Trophoblast cell (in vitro differentiated cells and primary cell): Measurements from ENCODE around the gene ZSWIM6.

Experiments
- DNase-seq, 2 donors: peaks; one replicate each; pipeline ENCODE4 v3.0.0-alpha.2; 2016
- H2AFZ ChIP-seq: 2 replicates; pipeline ENCODE4 v1.6.1; 2013; ENCODE audit warnings: low read length, moderate library complexity, mild to moderate bottlenecking; ENCODE audit not compliant: insufficient read depth, poor library complexity
- H2AK5ac ChIP-seq: 2 replicates; pipeline ENCODE4 v1.6.1; 2013; ENCODE audit warnings: mild to moderate bottlenecking, low read length
- H2BK120ac ChIP-seq: 2 replicates; pipeline ENCODE4 v1.6.1; 2013; ENCODE audit warnings: low read length, mild to moderate bottlenecking, moderate library complexity; ENCODE audit not compliant: insufficient read depth, poor library complexity
- H2BK12ac ChIP-seq: 2 replicates; pipeline ENCODE4 v1.6.1; 2013; ENCODE audit warnings: mild to moderate bottlenecking, low read length, moderate library complexity
- H2BK5ac ChIP-seq: 2 replicates; pipeline ENCODE4 v1.6.1; 2013; ENCODE audit warnings: low read length, low read depth, moderate library complexity, mild to moderate bottlenecking; ENCODE audit not compliant: poor library complexity
- H3K14ac ChIP-seq: 2 replicates; pipeline ENCODE4 v1.6.1; 2013; ENCODE audit warnings: mild to moderate bottlenecking, low read length
- H3K18ac ChIP-seq: 2 replicates; pipeline ENCODE4 v1.6.1; 2013; ENCODE audit warnings: mild to moderate bottlenecking, low read length
- H3K23ac ChIP-seq: 2 replicates; pipeline ENCODE4 v1.6.1; 2013; ENCODE audit warnings: low read length
- H3K27ac ChIP-seq: 2 replicates; pipeline ENCODE4 v1.5.1; 2013; ENCODE audit warnings: low read depth, mild to moderate bottlenecking, inconsistent platforms, low read length, moderate library complexity
- H3K27me3 ChIP-seq: 2 replicates; pipeline ENCODE4 v1.6.1; 2013; ENCODE audit warnings: inconsistent platforms, mild to moderate bottlenecking, low read length, moderate library complexity; ENCODE audit not compliant: insufficient read depth
- H3K36me3 ChIP-seq, 2 experiments: 1 replicate in 1 of 2; 2 replicates in 1 of 2; pipeline ENCODE4 v1.6.1; 2013; ENCODE audit warnings: low read length in 2 of 2, mild to moderate bottlenecking in 2 of 2, moderate library complexity in 1 of 2; ENCODE audit not compliant: insufficient read depth in 2 of 2, control insufficient read depth in 1 of 2
- H3K4ac ChIP-seq: 2 replicates; pipeline ENCODE4 v1.6.1; 2013; ENCODE audit warnings: low read depth, mild to moderate bottlenecking, low read length, moderate library complexity
- H3K4me1 ChIP-seq, 2 experiments: 1 replicate in 1 of 2; 2 replicates in 1 of 2; pipeline ENCODE4 v1.6.1; 2013; ENCODE audit warnings: low read length in 2 of 2, mild to moderate bottlenecking in 2 of 2, moderate library complexity in 1 of 2; ENCODE audit not compliant: insufficient read depth in 2 of 2, control insufficient read depth in 1 of 2
- H3K4me2 ChIP-seq: 2 replicates; pipeline ENCODE4 v1.6.1; 2013; ENCODE audit warnings: inconsistent platforms, mild to moderate bottlenecking, low read length, moderate library complexity
- H3K4me3 ChIP-seq: 2 replicates; pipeline ENCODE4 v1.5.1; 2013; ENCODE audit warnings: mild to moderate bottlenecking, low read depth, low read length, inconsistent platforms
- H3K79me1 ChIP-seq: one replicate; pipeline ENCODE4 v1.6.1; 2013; ENCODE audit warnings: low read length
- H3K79me2 ChIP-seq: 2 replicates; pipeline ENCODE4 v1.6.1; 2013; ENCODE audit warnings: low read length, mild to moderate bottlenecking; ENCODE audit not compliant: control insufficient read depth, insufficient read depth, poor library complexity
- H3K9ac ChIP-seq: 2 replicates; pipeline ENCODE4 v1.6.1; 2013; ENCODE audit warnings: mild to moderate bottlenecking, low read length
- H3K9me3 ChIP-seq: 2 replicates; pipeline ENCODE4 v1.6.1; 2013; ENCODE audit warnings: low read depth, mild to moderate bottlenecking, control low read depth, inconsistent platforms, low read length; ENCODE audit not compliant: insufficient read depth
- H4K12ac ChIP-seq: 2 replicates; pipeline ENCODE4 v1.6.1; 2013; ENCODE audit warnings: low read depth, mild to moderate bottlenecking, low read length, moderate library complexity
- H4K8ac ChIP-seq: 2 replicates; pipeline ENCODE4 v1.6.1; 2013; ENCODE audit warnings: low read depth, mild to moderate bottlenecking, low read length, moderate library complexity
- H4K91ac ChIP-seq: one replicate; pipeline ENCODE4 v1.6.1; 2013; ENCODE audit warnings: low read depth, mild to moderate bottlenecking, low read length, moderate library complexity
- WGBS: extraction: QIAGEN DNeasy Blood & Tissue Kit; methylation state at CpG from one replicate; pipeline ENCODE4 v1.1.7; 2013; ENCODE audit warnings: missing lambda C conversion rate; ENCODE audit not compliant: insufficient read length, insufficient coverage; ENCODE audit errors: extremely low coverage; 5-methylcytosine and 5-hydroxymethylcytosine counted together

ZSWIM6 gene

DNA sequence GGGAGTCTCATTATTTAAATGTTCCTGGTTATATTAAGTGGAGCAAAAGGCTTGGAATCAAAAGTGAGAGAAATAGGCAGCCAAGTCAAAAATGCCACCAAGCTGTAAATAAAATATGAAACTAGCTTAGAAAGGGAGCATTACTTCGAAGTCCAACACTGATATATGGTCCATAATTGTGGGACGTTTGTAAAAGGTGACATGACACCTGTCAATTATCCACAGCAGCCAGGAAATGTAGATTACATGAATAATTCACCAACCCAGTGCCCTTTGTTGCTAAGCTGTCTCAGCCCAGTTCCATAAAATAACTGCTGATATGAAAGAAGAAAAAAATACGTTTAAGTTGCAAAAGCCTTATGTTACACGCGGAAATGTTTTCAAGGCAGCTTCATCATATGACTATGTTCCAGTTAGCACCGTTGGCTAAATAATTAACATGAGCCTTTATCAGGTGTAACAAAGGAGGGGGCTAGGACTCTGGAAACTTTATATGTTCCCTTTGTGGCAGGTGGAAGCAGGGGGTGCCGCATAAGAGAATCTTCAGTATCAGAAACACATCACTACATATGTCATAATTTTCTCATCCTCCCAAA is 39.9 kb upstream of the ZSWIM6 start:
- Histone ChIP-seq H2BK5ac (no peak overlapping the region), H3K14ac (no peak overlapping the region), H3K4me2 (no peak overlapping the region), H2BK120ac (no peak overlapping the region), H3K4me1 (peaks cover 6 to 14% of the 10 kb centered on the region in 2 experiments), H3K79me2 (no peaks in the 10 kb centered on the region), H3K27me3 (no peaks in the 10 kb centered on the region), H3K36me3 (no peaks in the 10 kb centered on the region), H4K12ac (no peak overlapping the region), H3K23ac (no peak overlapping the region), H3K4me3 (no peak overlapping the region), H3K4ac (no peak overlapping the region), H3K18ac (no peak overlapping the region), H3K9me3 (no peaks in the 10 kb centered on the region), H3K79me1 (no peaks in the 10 kb centered on the region), H2AFZ (no peak overlapping the region), H4K91ac (no peak overlapping the region), H4K8ac (no peak overlapping the region), H3K9ac (no peak overlapping the region), H2BK12ac (no peak overlapping the region), H2AK5ac (no peak overlapping the region), H3K27ac (no peak overlapping the region)
- no CpG with 5 or more reads among the region's 7 CpGs for WGBS
- no peak for DNase-seq

DNA sequence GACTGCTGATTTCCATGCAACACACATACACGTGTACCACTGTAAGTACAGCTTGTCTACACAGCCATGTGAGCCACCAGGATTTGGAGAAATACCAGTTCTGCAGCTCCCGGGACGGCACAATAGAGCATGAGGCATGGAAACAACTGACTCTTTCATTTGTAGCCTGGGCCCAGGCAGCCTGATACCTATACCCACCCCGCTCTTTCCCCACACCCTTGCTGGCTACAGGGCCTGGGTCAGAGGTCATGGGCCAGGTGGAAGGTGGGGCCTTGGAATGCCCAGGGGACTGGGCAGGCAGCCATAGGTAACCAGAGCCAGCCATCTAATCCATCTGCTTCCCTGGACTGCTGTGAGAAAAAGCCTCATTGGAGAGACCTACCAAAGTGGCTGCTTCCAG is 39.0 kb upstream of the ZSWIM6 start:
- no peak overlapping the region for H3K4ac ChIP-seq
- no peaks in the 10 kb centered on the region for H3K79me1 ChIP-seq
- H3K27me3 ChIP-seq = no peaks in the 10 kb centered on the region
- no peak overlapping the region for H3K18ac ChIP-seq
- no peaks in the 10 kb centered on the region for H3K36me3 ChIP-seq
- H3K27ac ChIP-seq = no peak overlapping the region
- H3K4me2 ChIP-seq = no peak overlapping the region
- no peak overlapping the region for H3K4me3 ChIP-seq
- no peak overlapping the region for H4K12ac ChIP-seq
- H2BK12ac ChIP-seq = peak overlapping the region; percentile 45
- no peaks in the 10 kb centered on the region for H3K9me3 ChIP-seq
- no peak overlapping the region for H2AK5ac ChIP-seq
- H3K14ac ChIP-seq = no peak overlapping the region
- no peak overlapping the region for H3K9ac ChIP-seq
- no CpG with 5 or more reads among the region's 4 CpGs for WGBS
- no peak overlapping the region for H2BK120ac ChIP-seq
- peak overlapping the region; percentile 4 for H4K8ac ChIP-seq
- no peak for DNase-seq
- H3K4me1 ChIP-seq = peaks cover 6 to 14% of the 10 kb centered on the region in 2 experiments
- no peak overlapping the region for H4K91ac ChIP-seq
- no peak overlapping the region for H2AFZ ChIP-seq
- no peak overlapping the region for H2BK5ac ChIP-seq
- H3K79me2 ChIP-seq = no peaks in the 10 kb centered on the region
- no peak overlapping the region for H3K23ac ChIP-seq

DNA sequence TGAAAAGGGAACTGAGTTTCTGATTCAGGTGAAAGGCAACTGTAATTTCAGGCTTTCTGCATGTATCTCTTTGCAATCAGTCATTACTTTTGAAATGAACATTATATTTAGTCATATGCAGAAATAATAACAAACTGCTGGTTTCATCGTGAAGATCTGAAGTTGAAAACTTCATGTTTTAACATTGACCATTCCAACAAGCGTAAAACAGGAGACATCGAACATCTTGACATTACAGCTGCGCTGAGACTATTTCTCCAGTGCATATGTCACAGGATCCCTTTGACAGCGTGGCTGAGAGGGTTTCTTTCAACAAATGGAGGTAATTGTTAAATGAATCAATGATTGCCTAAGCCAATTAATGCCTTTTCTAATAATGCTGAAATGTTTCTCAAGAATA is 38.2 kb upstream of the ZSWIM6 start:
- H4K12ac ChIP-seq = no peak overlapping the region
- H3K27me3 ChIP-seq = no peaks in the 10 kb centered on the region
- DNase-seq = no peak
- H2BK12ac ChIP-seq = no peak overlapping the region
- H4K8ac ChIP-seq = no peak overlapping the region
- H2BK5ac ChIP-seq = no peak overlapping the region
- no peaks in the 10 kb centered on the region for H3K36me3 ChIP-seq
- no peak overlapping the region for H2AFZ ChIP-seq
- H3K4me2 ChIP-seq = no peak overlapping the region
- H3K4me1 ChIP-seq = peaks cover 6 to 14% of the 10 kb centered on the region in 2 experiments
- H2BK120ac ChIP-seq = no peak overlapping the region
- no CpG with 5 or more reads among the region's 5 CpGs for WGBS
- H3K9ac ChIP-seq = no peak overlapping the region
- H3K18ac ChIP-seq = no peak overlapping the region
- H4K91ac ChIP-seq = no peak overlapping the region
- H3K79me1 ChIP-seq = no peaks in the 10 kb centered on the region
- H3K79me2 ChIP-seq = no peaks in the 10 kb centered on the region
- H3K23ac ChIP-seq = no peak overlapping the region
- H3K27ac ChIP-seq = no peak overlapping the region
- peaks cover under 1% of the 10 kb centered on the region for H3K9me3 ChIP-seq
- no peak overlapping the region for H3K4me3 ChIP-seq
- H3K14ac ChIP-seq = no peak overlapping the region
- H2AK5ac ChIP-seq = no peak overlapping the region
- H3K4ac ChIP-seq = no peak overlapping the region

DNA sequence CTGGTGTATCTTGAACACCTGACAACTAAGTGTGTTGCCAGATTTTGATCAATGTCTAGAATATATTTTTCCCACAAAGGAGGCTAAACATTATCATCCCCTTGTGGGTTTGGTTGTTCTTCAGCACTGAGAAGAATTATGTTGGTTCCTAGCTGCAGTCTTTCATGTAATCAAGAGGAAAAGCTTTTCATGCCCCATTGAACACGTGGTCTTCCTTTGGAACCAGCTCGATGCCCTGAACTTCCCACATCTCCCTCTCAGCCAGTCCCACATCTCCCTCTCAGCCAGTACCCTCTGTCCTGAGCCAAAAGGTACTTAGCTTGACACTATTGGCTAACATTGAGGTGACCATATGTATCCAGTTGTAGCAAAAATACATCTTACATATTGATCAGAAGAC is 36.7 kb upstream of the ZSWIM6 start:
- H4K91ac ChIP-seq = no peak overlapping the region
- H3K79me1 ChIP-seq = no peaks in the 10 kb centered on the region
- no peak overlapping the region for H2AFZ ChIP-seq
- no peak overlapping the region for H3K23ac ChIP-seq
- H3K14ac ChIP-seq = no peak overlapping the region
- peaks cover 6% of the 10 kb centered on the region in 2 experiments for H3K4me1 ChIP-seq
- no peak for DNase-seq
- H3K9me3 ChIP-seq = peaks cover 2% of the 10 kb centered on the region
- no peak overlapping the region for H3K18ac ChIP-seq
- no CpG with 5 or more reads among the region's 2 CpGs for WGBS
- H3K27ac ChIP-seq = no peak overlapping the region
- no peak overlapping the region for H2AK5ac ChIP-seq
- no peak overlapping the region for H3K4me2 ChIP-seq
- H2BK5ac ChIP-seq = no peak overlapping the region
- no peaks in the 10 kb centered on the region for H3K36me3 ChIP-seq
- no peak overlapping the region for H3K4me3 ChIP-seq
- H2BK12ac ChIP-seq = no peak overlapping the region
- no peak overlapping the region for H2BK120ac ChIP-seq
- no peaks in the 10 kb centered on the region for H3K79me2 ChIP-seq
- no peaks in the 10 kb centered on the region for H3K27me3 ChIP-seq
- H4K8ac ChIP-seq = no peak overlapping the region
- no peak overlapping the region for H3K9ac ChIP-seq
- no peak overlapping the region for H3K4ac ChIP-seq
- H4K12ac ChIP-seq = no peak overlapping the region
